Measurements from ENCODE around the gene HDHD3. TPM values are rescaled to one million over a fixed set of nuclear protein-coding genes. Genes with fewer than 3 reads are reported as not detected.
"Not testable (repeated sequence)": the region's sequence is repeated elsewhere in the genome, so short reads cannot be mapped to it uniquely, and the experiment has no call there.

Gene HDHD3
- polyA plus RNA-seq, 1 donor (not counting 4 experiments of a cell fraction or from before 2014, with no cell fraction given): 14.7 TPM

GRCh38 chr9:113379094-113379828 lies 2.5 kb upstream of the HDHD3 start:
- H3K36me3 ChIP-seq (ENCODE audit: control insufficient read depth in 2 of 2, extremely low read depth in 1 of 2, insufficient read depth in 2 of 2, low read length in 2 of 2); H3K27ac ChIP-seq (ENCODE audit: control insufficient read depth, insufficient read depth, low read length); FAIRE-seq; H2AFZ ChIP-seq (ENCODE audit: control insufficient read depth, low read length); H3K4me2 ChIP-seq (ENCODE audit: control insufficient read depth, extremely low read depth, insufficient read depth, low read depth, low read length); H3K4me3 ChIP-seq (ENCODE audit: control insufficient read depth in 2 of 3, extremely low read depth in 1 of 3, insufficient read depth in 2 of 3, low read depth in 1 of 3, low read length in 3 of 3); H3K9me3 ChIP-seq (ENCODE audit: control insufficient read depth, low read depth, low read length); H3K79me2 ChIP-seq (ENCODE audit: control insufficient read depth, insufficient read depth, low read length); DNase-seq (ENCODE audit: low read depth, low spot score); H3K9ac ChIP-seq (ENCODE audit: control insufficient read depth, extremely low read depth, insufficient read depth, low read length); dilution Hi-C loops (cut with MboI; ENCODE audit: extremely low pct_ligation_motif_present, low sequenced_read_pairs); H3K9me1 ChIP-seq (ENCODE audit: control insufficient read depth, extremely low read depth, insufficient read depth, low read length); H4K20me1 ChIP-seq (ENCODE audit: control insufficient read depth, extremely low read depth, insufficient read depth, low read length); H3K27me3 ChIP-seq (ENCODE audit: control insufficient read depth, extremely low read depth, insufficient read depth, low read length): not testable (repeated sequence)
- H3K4me1 ChIP-seq (ENCODE audit: control insufficient read depth, extremely low read depth, insufficient read depth, low read length): peaks cover 21% of the 10 kb centered on the region

- no peak overlapping the region for H3K9ac ChIP-seq (ENCODE audit: control insufficient read depth, extremely low read depth, insufficient read depth, low read length)
- no peaks in the 10 kb centered on the region for H3K9me3 ChIP-seq (ENCODE audit: control insufficient read depth, low read depth, low read length)
- TF ChIP-seq CTCF (optimal IDR thresholded peaks at IDR 0.05 in 1 of 3, IDR thresholded peaks at IDR 0.05 in 1 of 3, conservative IDR thresholded peaks at IDR 0.05 in 1 of 3; ENCODE audit: extremely low read depth in 1 of 3, insufficient read depth in 2 of 3, low read length in 3 of 3): no peak
- H3K4me1 ChIP-seq (ENCODE audit: control insufficient read depth, extremely low read depth, insufficient read depth, low read length): peaks cover 10% of the 10 kb centered on the region
- no peak overlapping the region for H2AFZ ChIP-seq (ENCODE audit: control insufficient read depth, low read length)
- peaks cover 3% of the 10 kb centered on the region for H3K9me1 ChIP-seq (ENCODE audit: control insufficient read depth, extremely low read depth, insufficient read depth, low read length)
- peaks cover 7% of the 10 kb centered on the region for H3K79me2 ChIP-seq (ENCODE audit: control insufficient read depth, insufficient read depth, low read length)
- peak overlapping the region in 1 of 3 experiments; percentile 82 for H3K4me3 ChIP-seq (ENCODE audit: control insufficient read depth in 2 of 3, extremely low read depth in 1 of 3, insufficient read depth in 2 of 3, low read depth in 1 of 3, low read length in 3 of 3)
- FAIRE-seq (no peak), DNase-seq (ENCODE audit: low read depth, low spot score) (no peak)
- H4K20me1 ChIP-seq (ENCODE audit: control insufficient read depth, extremely low read depth, insufficient read depth, low read length): no peaks in the 10 kb centered on the region
- H3K4me2 ChIP-seq (ENCODE audit: control insufficient read depth, extremely low read depth, insufficient read depth, low read depth, low read length): peak overlapping the region; percentile 66
- dilution Hi-C loops (cut with MboI; ENCODE audit: extremely low pct_ligation_motif_present, low sequenced_read_pairs): no loop called here
- no peaks in the 10 kb centered on the region for H3K27me3 ChIP-seq (ENCODE audit: control insufficient read depth, extremely low read depth, insufficient read depth, low read length)
- no peak overlapping the region for H3K27ac ChIP-seq (ENCODE audit: control insufficient read depth, insufficient read depth, low read length)
- H3K36me3 ChIP-seq (ENCODE audit: control insufficient read depth in 2 of 2, extremely low read depth in 1 of 2, insufficient read depth in 2 of 2, low read length in 2 of 2): peaks cover 14% of the 10 kb centered on the region in 2 experiments
Measured at GRCh38 chr9:113375057-113376023, 1.4 kb downstream of the HDHD3 start.
